ENCODE data around the gene EXOC4. TPM values are rescaled to one million over a fixed set of nuclear protein-coding genes. Genes with fewer than 3 reads are reported as not detected.
"Not testable (repeated sequence)": the region's sequence is repeated elsewhere in the genome, so short reads cannot be mapped to it uniquely, and the experiment has no call there.

EXOC4 gene
- total RNA-seq, 1 experiment from 2014 or later = 62.4 TPM

DNA sequence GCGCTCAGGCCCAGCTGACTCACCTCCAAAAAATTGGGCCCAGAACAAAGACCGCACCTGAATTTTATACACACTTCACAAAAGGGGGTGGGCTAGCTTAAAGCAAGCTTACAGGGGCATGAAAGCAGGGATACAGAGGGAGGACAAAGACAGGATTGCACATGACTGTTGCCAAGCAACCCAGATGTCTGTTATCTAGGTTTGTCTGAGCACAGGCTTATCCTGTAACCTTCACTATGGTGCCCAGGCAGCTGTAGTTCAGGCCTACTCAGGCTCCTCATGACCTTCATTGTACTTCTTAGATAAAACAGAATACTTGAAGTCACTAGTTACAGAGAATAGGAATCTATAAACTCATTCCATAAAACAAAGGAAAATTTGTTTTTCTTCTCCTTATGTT is 824.7 kb downstream of the EXOC4 start:
- H3K27me3 ChIP-seq; H3K4me3 ChIP-seq; H3K4me1 ChIP-seq; H3K9me3 ChIP-seq (replicated peaks); DNase-seq; H3K36me3 ChIP-seq; H3K27ac ChIP-seq: not testable (repeated sequence)

DNA sequence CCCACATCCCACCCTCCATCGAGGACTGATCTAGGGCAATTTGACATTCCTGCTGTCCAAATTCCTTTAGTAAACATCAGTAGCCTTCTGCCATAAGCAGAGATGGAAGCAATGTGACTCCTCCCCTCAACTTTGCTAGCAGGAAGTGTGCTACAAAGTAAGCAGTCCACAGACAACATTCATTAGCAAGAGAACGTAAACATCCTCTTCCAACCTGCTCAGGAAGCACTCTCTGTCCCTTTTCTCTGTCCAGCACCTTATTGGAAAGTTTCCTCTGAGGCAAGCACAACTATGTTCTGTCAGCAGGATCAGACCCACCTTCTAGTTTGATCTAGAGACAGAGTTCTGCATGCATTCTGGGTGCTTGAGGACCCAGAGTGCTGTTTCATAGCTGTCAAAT is 826.1 kb downstream of the EXOC4 start:
- H3K27ac ChIP-seq = no peak overlapping the region
- H3K9me3 ChIP-seq (replicated peaks) = peaks cover 3% of the 10 kb centered on the region
- DNase-seq = no peak
- H3K36me3 ChIP-seq = no peaks in the 10 kb centered on the region
- no peaks in the 10 kb centered on the region for H3K27me3 ChIP-seq
- no peaks in the 10 kb centered on the region for H3K4me1 ChIP-seq
- no peak overlapping the region for H3K4me3 ChIP-seq

DNA sequence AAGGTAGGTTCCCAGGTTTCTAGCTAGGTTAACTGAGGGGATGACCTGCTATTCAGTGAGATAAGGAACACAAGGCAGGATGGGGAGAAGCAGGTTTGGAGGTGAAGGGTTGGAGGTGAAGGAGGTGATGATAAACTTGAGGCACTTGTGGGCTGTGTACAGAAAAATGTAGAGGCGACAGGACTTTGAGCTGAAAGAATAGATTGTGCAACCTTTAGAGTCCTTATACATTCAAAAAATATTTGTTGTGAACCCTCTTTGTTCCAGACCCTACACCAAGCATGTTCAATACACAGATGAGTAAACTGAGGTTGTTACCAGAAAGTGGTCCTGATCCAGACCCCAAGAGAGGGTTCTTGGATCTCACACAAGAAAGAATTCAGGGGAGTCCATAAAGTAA is 828.8 kb downstream of the EXOC4 start:
- no peak for DNase-seq
- no peaks in the 10 kb centered on the region for H3K4me1 ChIP-seq
- no peaks in the 10 kb centered on the region for H3K27me3 ChIP-seq
- no peak overlapping the region for H3K27ac ChIP-seq
- no peaks in the 10 kb centered on the region for H3K9me3 ChIP-seq (replicated peaks)
- no peaks in the 10 kb centered on the region for H3K36me3 ChIP-seq
- H3K4me3 ChIP-seq = no peak overlapping the region

DNA sequence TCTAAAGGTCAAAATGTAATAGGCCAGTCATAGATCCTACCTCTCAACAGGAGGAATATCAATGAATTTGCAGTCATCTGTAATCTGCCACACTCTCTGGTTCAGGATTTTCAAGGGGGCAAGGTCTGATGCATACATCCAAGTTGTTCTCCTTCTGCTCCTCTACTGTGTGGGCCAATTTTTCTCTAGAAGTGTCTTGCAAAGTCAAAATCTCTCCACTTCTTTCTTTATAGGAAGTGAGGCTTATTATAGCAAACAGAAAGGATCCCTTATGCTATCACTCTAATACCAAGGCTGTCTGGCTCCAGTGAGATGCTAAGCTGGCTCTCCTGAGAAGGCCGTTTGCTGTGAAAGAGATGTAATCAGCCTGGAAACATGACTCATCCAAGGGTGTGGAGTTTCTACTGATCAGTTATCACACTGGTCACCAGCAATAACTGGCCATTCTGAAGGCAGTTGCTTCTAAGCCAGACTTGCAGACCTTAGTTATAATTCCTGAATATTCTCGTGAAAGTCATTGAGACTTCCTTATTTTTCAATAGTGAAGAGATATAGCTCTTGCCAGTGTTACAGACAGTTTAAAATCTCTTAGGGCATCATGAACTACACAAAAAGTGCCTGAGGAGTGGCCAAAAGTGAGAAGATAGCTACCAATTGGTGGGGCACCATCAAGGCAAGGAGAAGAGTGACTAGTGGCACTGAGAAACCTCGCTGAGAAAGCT is 831.0 kb downstream of the EXOC4 start:
- Histone ChIP-seq H3K27ac (no peak overlapping the region), H3K4me3 (no peak overlapping the region), H3K9me3 (replicated peaks) (peaks cover 4% of the 10 kb centered on the region; the same call in 1 of the 2 replicates), H3K27me3 (no peaks in the 10 kb centered on the region), H3K4me1 (no peaks in the 10 kb centered on the region), H3K36me3 (no peaks in the 10 kb centered on the region)
- no peak for DNase-seq

DNA sequence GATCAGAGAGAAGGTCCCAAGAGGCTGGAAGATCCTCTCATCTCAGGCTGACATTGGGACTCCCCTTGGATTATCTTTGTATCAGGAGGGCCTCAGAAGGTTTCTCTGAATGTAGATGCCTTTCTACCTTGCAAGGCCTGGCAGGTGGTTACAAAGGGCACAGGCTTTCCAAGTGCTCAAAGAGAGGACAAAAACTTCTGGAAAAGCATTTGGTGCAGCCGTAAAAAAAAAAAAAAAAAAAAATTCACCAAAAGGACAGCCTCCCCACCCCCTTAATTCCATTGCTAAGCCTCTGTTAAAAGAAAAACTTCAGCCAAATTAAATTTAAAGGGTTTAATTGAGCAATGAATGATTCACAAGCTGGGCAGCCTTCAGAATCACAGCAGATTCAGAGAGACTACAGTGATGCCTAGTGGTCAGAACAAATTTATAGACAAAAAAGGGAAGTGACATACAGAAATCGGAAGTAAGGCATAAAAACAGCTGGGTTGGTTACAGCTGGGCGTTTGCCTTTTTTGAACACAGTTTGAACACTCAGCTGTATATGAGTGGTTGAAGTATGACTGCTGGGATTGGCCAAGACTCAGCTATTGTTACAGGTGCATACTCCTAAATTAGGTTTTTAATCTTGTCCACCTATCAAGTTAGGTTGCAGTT is 831.7 kb downstream of the EXOC4 start:
- H3K27ac ChIP-seq = no peak overlapping the region
- H3K36me3 ChIP-seq = no peaks in the 10 kb centered on the region
- no peaks in the 10 kb centered on the region for H3K4me1 ChIP-seq
- no peaks in the 10 kb centered on the region for H3K27me3 ChIP-seq
- no peak for DNase-seq
- peaks cover 10% of the 10 kb centered on the region for H3K9me3 ChIP-seq (replicated peaks)
- H3K4me3 ChIP-seq = no peak overlapping the region

DNA sequence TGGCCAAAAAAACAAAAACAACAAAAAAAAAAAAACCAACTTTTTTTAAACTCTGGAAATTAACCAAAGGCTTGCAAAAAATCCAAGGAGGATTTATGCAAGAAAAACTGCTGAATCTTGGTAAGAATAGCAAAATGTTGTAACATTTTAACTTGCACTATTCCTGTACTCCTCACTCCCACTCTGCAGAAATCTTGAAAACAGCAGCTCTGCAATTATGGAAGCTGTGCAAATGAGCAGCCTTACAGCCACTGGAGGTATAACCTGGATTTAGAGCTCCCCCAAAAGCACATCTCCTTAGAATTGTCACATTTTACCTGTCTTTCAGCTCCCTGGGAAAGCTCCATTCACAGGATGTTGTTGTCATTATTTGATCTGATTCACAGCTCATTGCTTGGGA is 832.4 kb downstream of the EXOC4 start:
- H3K9me3 ChIP-seq (replicated peaks) = peaks cover 16% of the 10 kb centered on the region

DNA sequence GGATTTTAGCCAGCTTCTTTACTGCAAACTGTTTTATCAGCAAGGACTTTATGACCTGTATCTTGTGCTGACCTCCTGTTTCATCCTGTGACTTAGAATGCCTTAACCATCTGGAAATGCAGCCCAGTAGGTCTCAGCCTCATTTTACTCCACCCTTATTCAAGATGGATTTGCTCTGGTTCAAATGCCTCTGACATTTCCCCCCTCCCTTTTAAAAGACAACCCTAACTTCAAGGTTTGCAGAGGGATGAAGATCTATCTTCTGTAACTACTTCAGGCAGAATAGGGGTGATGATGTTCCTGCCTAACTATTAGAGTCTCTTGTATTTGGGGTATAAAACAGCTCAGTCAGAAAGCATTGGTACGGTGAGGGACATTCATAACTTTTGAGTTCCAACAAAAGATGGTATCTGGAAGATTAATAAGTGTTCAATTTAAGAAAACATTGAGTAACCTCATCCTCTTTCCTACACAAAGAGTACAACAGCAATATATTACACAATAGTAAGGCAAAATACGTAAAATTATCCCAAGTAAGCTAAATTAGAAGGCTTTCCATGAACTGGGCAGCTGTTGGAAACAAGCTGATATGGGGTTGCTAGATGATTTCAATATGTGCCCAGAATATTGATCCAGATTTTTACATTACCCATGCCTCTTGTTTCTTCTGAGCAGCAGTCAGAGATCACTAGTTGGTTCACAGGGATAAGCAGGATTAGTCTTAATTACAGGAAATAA is 834.3 kb downstream of the EXOC4 start:
- Histone ChIP-seq H3K4me3 (no peak overlapping the region), H3K4me1 (no peaks in the 10 kb centered on the region), H3K27ac (no peak overlapping the region), H3K9me3 (replicated peaks) (peaks cover 16% of the 10 kb centered on the region), H3K27me3 (no peaks in the 10 kb centered on the region), H3K36me3 (no peaks in the 10 kb centered on the region)
- no peak for DNase-seq

More for the DNA sequence above, 832.4 kb downstream of the EXOC4 start:
- Histone ChIP-seq H3K36me3 (no peaks in the 10 kb centered on the region), H3K4me3 (no peak overlapping the region), H3K4me1 (no peaks in the 10 kb centered on the region), H3K27me3 (no peaks in the 10 kb centered on the region), H3K27ac (no peak overlapping the region)
- no peak for DNase-seq

DNA sequence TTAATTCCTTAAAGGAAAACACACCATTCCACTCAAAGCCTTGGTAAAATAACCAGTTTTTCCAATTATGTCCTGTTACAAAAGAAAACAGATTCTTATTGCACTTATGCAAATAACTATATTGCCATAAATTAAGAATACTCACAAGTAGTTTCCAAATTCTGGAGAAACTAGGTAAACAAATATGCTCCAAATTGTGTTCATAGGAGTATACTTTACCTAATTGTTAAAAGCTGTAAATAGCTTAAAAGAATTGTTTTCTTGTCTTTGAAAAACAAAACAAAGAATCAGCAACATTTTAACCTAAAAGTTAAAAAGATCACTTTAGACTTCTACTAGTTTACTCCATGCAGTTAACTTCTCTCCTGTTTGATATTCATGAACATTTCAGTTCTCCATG is 835.3 kb downstream of the EXOC4 start:
- no peak for DNase-seq
- H3K9me3 ChIP-seq (replicated peaks) = peaks cover 16% of the 10 kb centered on the region
- H3K4me1 ChIP-seq = no peaks in the 10 kb centered on the region
- no peak overlapping the region for H3K4me3 ChIP-seq
- H3K27ac ChIP-seq = no peak overlapping the region
- H3K27me3 ChIP-seq = no peaks in the 10 kb centered on the region
- no peaks in the 10 kb centered on the region for H3K36me3 ChIP-seq

DNA sequence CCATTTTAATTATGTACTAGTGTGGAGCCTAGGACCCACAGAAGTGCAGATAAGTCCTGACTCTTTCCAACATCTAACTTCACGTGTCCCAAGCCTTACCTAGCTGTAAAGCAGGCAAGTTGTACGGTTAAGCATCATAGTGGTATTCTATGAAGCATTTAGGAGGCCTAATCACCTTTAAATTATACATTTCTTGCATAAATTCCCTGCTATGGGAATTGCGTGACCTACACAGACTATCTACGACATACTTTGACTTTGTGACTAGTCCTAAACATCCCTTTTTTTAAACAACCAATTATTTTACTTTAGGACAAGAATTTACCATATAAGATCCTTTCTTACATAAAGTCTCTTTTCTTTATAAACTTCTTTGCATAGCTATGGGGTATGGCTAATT is 836.6 kb downstream of the EXOC4 start:
- peak in 1 of 2 experiments; percentile 22 for DNase-seq
- peaks cover 16% of the 10 kb centered on the region for H3K9me3 ChIP-seq (replicated peaks)
- no peaks in the 10 kb centered on the region for H3K27me3 ChIP-seq
- H3K36me3 ChIP-seq = no peaks in the 10 kb centered on the region
- no peak overlapping the region for H3K4me3 ChIP-seq
- no peak overlapping the region for H3K27ac ChIP-seq
- no peaks in the 10 kb centered on the region for H3K4me1 ChIP-seq

DNA sequence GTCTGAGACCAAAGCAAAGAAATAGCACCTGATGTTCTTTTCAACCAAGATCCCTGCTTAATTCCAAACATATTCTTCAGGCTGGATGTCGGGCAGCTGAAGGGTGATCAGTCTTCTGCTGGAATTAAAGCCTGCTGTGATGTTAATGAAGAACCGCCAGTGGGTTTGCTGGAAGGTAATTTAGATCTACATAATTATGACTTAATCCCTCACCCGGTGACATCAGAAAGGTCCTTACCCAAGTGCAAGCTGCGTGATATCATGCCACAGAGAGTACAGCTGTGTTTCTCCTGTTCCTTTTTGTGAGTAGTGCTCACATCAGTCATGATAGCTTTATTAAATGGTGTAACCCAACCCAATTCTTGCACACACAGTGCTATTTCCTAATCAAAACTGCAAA is 845.2 kb downstream of the EXOC4 start:
- H3K4me3 ChIP-seq = no peak overlapping the region
- H3K4me1 ChIP-seq = no peaks in the 10 kb centered on the region
- no peaks in the 10 kb centered on the region for H3K36me3 ChIP-seq
- no peaks in the 10 kb centered on the region for H3K9me3 ChIP-seq (replicated peaks)
- no peak for DNase-seq
- H3K27ac ChIP-seq = no peak overlapping the region
- H3K27me3 ChIP-seq = no peaks in the 10 kb centered on the region

DNA sequence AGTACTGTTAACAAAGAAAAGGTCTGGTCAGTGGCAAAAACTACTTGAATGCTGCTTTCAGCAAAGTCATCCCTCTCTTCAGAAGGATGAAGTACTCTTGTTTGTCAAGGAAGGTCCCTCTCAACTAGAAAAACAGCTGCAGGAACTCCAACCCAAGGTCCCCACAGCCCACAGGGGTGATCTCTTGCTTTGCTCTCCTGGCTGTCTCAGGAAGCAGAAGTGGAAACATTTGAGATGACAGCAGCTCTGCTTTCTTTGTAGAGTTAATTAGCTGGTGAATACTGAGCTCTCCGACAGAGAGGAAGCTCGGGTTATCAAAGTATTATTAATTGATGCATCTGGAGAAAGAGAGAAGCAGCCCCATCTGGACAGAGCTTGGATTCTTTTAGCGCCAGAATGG is 848.8 kb downstream of the EXOC4 start:
- DNase-seq = no peak
- Histone ChIP-seq H3K36me3 (no peaks in the 10 kb centered on the region), H3K27me3 (no peaks in the 10 kb centered on the region), H3K27ac (no peak overlapping the region), H3K4me1 (no peaks in the 10 kb centered on the region), H3K4me3 (no peak overlapping the region), H3K9me3 (replicated peaks) (no peaks in the 10 kb centered on the region)

DNA sequence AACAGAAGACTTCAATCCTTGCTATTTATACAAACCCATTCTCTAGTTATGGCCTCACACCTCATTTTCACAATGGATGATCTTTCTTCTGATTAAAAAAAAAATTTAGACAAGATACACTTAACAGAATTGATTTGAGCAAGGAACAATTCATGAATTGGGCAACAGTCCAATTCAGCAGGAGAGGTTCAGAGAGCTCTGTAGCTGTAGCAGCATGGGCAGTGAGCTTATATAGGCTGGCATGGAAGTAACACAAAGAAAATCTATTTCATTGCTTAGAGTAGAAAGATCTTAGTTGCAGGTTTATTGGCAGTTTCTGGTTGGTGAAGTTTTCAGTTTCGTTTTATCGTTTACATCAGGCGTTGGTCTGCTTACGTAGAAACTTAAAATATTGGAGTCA is 851.3 kb downstream of the EXOC4 start:
- H3K36me3 ChIP-seq = no peaks in the 10 kb centered on the region
- no peak overlapping the region for H3K27ac ChIP-seq
- no peaks in the 10 kb centered on the region for H3K9me3 ChIP-seq (replicated peaks)
- H3K4me3 ChIP-seq = no peak overlapping the region
- no peaks in the 10 kb centered on the region for H3K4me1 ChIP-seq
- no peak for DNase-seq
- H3K27me3 ChIP-seq = no peaks in the 10 kb centered on the region

DNA sequence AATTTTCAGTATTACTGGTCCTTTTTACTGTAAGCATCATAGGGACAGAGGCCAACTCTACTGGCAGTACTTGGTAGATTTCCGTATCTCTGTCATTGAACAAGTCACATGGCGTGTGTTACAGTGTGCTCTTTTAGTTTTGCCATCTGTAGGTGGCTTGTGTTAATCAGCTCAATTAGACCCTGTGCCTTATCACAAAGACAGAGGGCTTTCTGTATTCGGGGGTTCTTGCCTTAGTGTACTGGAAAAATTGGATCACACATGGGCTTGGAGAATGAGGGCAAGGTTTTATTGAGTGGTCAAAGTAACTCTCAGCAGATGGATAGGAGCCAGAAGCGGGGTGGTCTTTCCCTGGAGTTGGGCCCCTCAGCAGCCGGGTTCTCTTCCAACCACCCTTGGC is 853.0 kb downstream of the EXOC4 start:
- Histone ChIP-seq H3K36me3 (no peaks in the 10 kb centered on the region), H3K4me3 (no peak overlapping the region), H3K9me3 (replicated peaks) (no peaks in the 10 kb centered on the region), H3K27ac (no peak overlapping the region), H3K27me3 (no peaks in the 10 kb centered on the region), H3K4me1 (no peaks in the 10 kb centered on the region)
- DNase-seq = no peak

DNA sequence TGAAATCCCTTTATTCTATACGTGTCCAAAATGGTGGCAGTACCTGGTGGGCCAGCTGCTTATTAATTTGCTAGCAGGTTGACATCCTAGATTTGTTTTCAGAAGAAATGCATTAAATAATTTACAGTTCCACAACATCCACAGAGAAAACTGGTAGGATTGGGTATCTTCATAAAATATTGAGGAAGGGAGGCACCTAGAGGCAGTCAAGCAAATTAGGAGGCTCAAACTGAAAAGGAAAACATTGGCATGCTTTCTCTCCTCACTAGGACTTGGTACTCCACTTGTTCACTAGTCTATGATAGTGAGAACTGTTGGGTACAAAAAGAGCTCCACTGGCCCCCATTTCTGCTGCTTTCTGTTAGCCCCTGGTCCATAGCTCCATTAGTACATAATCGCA is 855.9 kb downstream of the EXOC4 start:
- H3K9me3 ChIP-seq (replicated peaks) = no peaks in the 10 kb centered on the region
- no peak overlapping the region for H3K4me3 ChIP-seq
- no peak overlapping the region for H3K27ac ChIP-seq
- H3K4me1 ChIP-seq = no peaks in the 10 kb centered on the region
- H3K27me3 ChIP-seq = no peaks in the 10 kb centered on the region
- DNase-seq = no peak
- H3K36me3 ChIP-seq = no peaks in the 10 kb centered on the region

DNA sequence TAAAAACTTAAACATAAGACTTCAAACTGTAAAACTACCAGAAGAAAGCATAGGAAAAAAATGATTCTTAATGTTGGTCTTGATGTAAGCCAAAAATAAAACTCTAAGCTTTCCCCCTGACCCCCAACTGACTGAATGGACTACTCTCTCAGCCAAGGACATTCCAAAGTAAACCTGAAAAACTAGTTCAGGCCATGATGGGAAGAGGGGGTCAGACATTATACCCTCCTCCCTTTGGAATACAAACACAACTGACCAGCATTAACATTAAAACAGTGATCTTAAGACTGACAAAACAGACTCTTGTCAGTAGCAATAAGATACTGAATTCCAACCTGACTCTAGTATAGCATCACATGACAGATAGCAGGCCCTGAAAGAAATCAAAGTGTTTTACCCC is 860.8 kb downstream of the EXOC4 start:
- Histone ChIP-seq H3K4me3 (no peak overlapping the region), H3K27ac (no peak overlapping the region)

More for the DNA sequence above, 860.8 kb downstream of the EXOC4 start:
- Histone ChIP-seq H3K4me1 (no peaks in the 10 kb centered on the region), H3K36me3 (no peaks in the 10 kb centered on the region), H3K9me3 (replicated peaks) (0 out of 2 replicates have a peak, but pooled peaks cover 4% of the 10 kb centered on the region), H3K27me3 (no peaks in the 10 kb centered on the region)
- DNase-seq = no peak

Data from SJCRH30 (cell line).